Transverse colon (tissue), 4 donors: Measurements from ENCODE around the gene CTCF. TPM values are rescaled to one million over a fixed set of nuclear protein-coding genes. Genes with fewer than 3 reads are reported as not detected.

Experiments
- DNase-seq: peaks from one replicate; pipeline ENCODE4 v3.0.0-alpha.2; 2019
- H3K27ac ChIP-seq, 4 donors: fragments of 200-600 bp; sonication (generic); 2 replicates each; pipeline ENCODE4 v1.5.1; 2016 to 2018; ENCODE audit warnings: inconsistent platforms in 4 of 4
- H3K27me3 ChIP-seq: fragments of 200-600 bp; sonication (generic); 2 replicates; pipeline ENCODE4 v1.5.1; 2017; ENCODE audit warnings: inconsistent platforms
- H3K36me3 ChIP-seq, 4 donors: fragments of 200-600 bp; sonication (generic); 2 replicates each; pipeline ENCODE4 v1.5.1; 2017 to 2019; ENCODE audit warnings: inconsistent platforms in 4 of 4
- H3K4me1 ChIP-seq, 4 donors: fragments of 200-600 bp; sonication (generic); 2 replicates each; pipeline ENCODE4 v1.5.1; 2017 to 2020; ENCODE audit warnings: inconsistent platforms in 4 of 4
- H3K4me3 ChIP-seq, 4 donors: fragments of 200-600 bp; sonication (generic); 1 replicate in 1 of 4; 2 replicates in 3 of 4; pipeline versions ENCODE4 v1.5.1 to v1.6.1; 2017 to 2019; ENCODE audit warnings: inconsistent platforms in 4 of 4
- H3K9me3 ChIP-seq, 2 donors: fragments of 200-600 bp; sonication (generic); 2 replicates each; pipeline ENCODE4 v1.5.1; 2017 to 2019; ENCODE audit warnings: inconsistent platforms in 2 of 2
- CTCF ChIP-seq, 5 experiments: fragments of 200-600 bp in 3 of 5; fragments of 450-650 bp in 2 of 5; sonication (generic) in 3 of 5; IDR thresholded peaks; 1 replicate in 2 of 5; 2 replicates in 3 of 5; pipeline ENCODE4 v1.5.1; 2016 to 2017; ENCODE audit warnings: antibody characterized with exemption in 5 of 5, inconsistent platforms in 3 of 5, mild to moderate bottlenecking in 2 of 5, moderate library complexity in 1 of 5
- EP300 ChIP-seq: sonication (generic); formaldehyde crosslinking; IDR thresholded peaks from one replicate; pipeline ENCODE4 v1.6.1; 2017; ENCODE audit warnings: antibody characterized with exemption, low read depth
- POLR2A ChIP-seq: fragments of 450-650 bp; IDR thresholded peaks from one replicate; pipeline ENCODE4 v1.6.1; 2016; ENCODE audit warnings: antibody characterized with exemption, mild to moderate bottlenecking, moderate library complexity
- POLR2AphosphoS5 ChIP-seq, 3 donors: sonication (generic); formaldehyde crosslinking; IDR thresholded peaks; one replicate each; pipeline ENCODE4 v1.6.1; 2016; ENCODE audit warnings: antibody characterized with exemption in 3 of 3
- WGBS, 2 donors: methylation state at CpG; one replicate each; pipeline ENCODE4 v1.1.5; 2018; ENCODE audit warnings: low coverage in 1 of 2; 5-methylcytosine and 5-hydroxymethylcytosine counted together
- in situ Hi-C, 4 donors: fragments of 200-750 bp; cut with MboI; loops; one replicate each; pipeline versions ENCODE4 v1.15.0 to v1.15.1; 2017; ENCODE audit warnings: low sequenced_read_pairs in 3 of 4, low pct_ligation_motif_present in 1 of 4, low pct_unique_long_range_greater_than_20kb in 1 of 4
- intact Hi-C: fragments of 100-400 bp; cut with DNase I; formaldehyde crosslinking; loops from one replicate; pipeline ENCODE4 v1.15.1; 2023; ENCODE audit warnings: low total_unique reads
- total RNA-seq, 4 donors: library from RNA; depleted of rRNA; stranded (reverse); fragments of >200 nt; gene quantifications; one replicate each; pipeline ENCODE4 v1.1.0, GENCODE V29; 2016

Gene CTCF
- total RNA-seq, 4 donors from 2014 or later: 40.0 to 46.8 (median 41.9) TPM

GRCh38 chr16:67659675-67660563 lies 97.6 kb downstream of the CTCF start, which contains the start of gene ACD:
TSS of gene ACD (minus strand) at chr16:67660260. CDS start at chr16:67660220, 40 bp downstream.
- H3K9me3 ChIP-seq: no peaks in the 10 kb centered on the region
- no peaks in the 10 kb centered on the region for H3K36me3 ChIP-seq
- H3K27me3 ChIP-seq: peaks cover 9% of the 10 kb centered on the region
- H3K4me3 ChIP-seq: peak within 1 kb of the TSS; percentile 63 to 84 (median 77)
- in situ Hi-C loops (loop anchor here in 3 of 4 donors (10.0 to 25.0 kb wide), 2 partner anchors 98 to 135 kb away; partner anchors contain the start of genes CTCF (in 2 of the 3) and RIPOR1 (in 1 of the 3)), intact Hi-C loops (no loop called here)
- 0% methylated on average over 83 of the region's 83 CpGs; no CpG with 5 or more reads in 1 of the 2 donors for WGBS, 2 donors
- peak within 1 kb of the TSS; percentile 93 to 99 (median 95) for H3K27ac ChIP-seq
- peaks cover 13 to 18% (median 17%) of the 10 kb centered on the region in 4 donors for H3K4me1 ChIP-seq
- TF ChIP-seq POLR2AphosphoS5 (IDR thresholded peaks at IDR 0.05) (peak; percentile 86 to 92 (median 90)), POLR2A (peak; percentile 77), EP300 (no peak)
- DNase-seq: peak; percentile 93

- in situ Hi-C loops: loop anchor here in 3 of 4 donors (10.0 to 25.0 kb wide), 2 partner anchors 98 to 136 kb away; partner anchors contain the start of genes CTCF (in 2 of the 3) and RIPOR1 (in 1 of the 3)
- 1% methylated on average over 36 of the region's 48 CpGs; no CpG with 5 or more reads in 1 of the 2 donors for WGBS, 2 donors
- Histone ChIP-seq H3K36me3 (no peaks in the 10 kb centered on the region), H3K27ac (peak within 1 kb of the TSS; percentile 93 to 99 (median 95)), H3K27me3 (peaks cover 3% of the 10 kb centered on the region), H3K4me1 (peaks cover 13 to 19% (median 18%) of the 10 kb centered on the region in 4 donors), H3K9me3 (no peaks in the 10 kb centered on the region), H3K4me3 (peak within 1 kb of the TSS; percentile 63 to 84 (median 77))
- peak; percentile 95 for DNase-seq
- TF ChIP-seq CTCF (IDR thresholded peaks at IDR 0.05) (no peak), POLR2A (peak; percentile 53)
- intact Hi-C loops: no loop called here
These were observed 98.3 kb downstream of the CTCF start, which contains the start of gene PARD6A for GRCh38 chr16:67660564-67661028. TSS of gene PARD6A (plus strand) at chr16:67660960. CDS start at chr16:67661039, 79 bp downstream.

- H3K4me1 ChIP-seq: peaks cover 20 to 25% (median 24%) of the 10 kb centered on the region in 4 donors
- in situ Hi-C loops: loop anchor here in 3 of 4 donors (10.0 to 25.0 kb wide), 2 partner anchors 99 to 136 kb away; partner anchors contain the start of genes CTCF (in 2 of the 3) and RIPOR1 (in 1 of the 3)
- intact Hi-C loops: no loop called here
- peak overlapping the region; percentile 93 to 99 (median 95) for H3K27ac ChIP-seq
- H3K9me3 ChIP-seq: no peaks in the 10 kb centered on the region
- no peak for DNase-seq
- no peaks in the 10 kb centered on the region for H3K27me3 ChIP-seq
- WGBS, 2 donors: 13% methylated on average over 39 of the region's 39 CpGs; no CpG with 5 or more reads in 1 of the 2 donors
- peak overlapping the region; percentile 32 to 84 (median 66) for H3K4me3 ChIP-seq
- no peaks in the 10 kb centered on the region for H3K36me3 ChIP-seq
- no peak for TF ChIP-seq EP300
- no peak for TF ChIP-seq POLR2A
- TF ChIP-seq POLR2AphosphoS5 (IDR thresholded peaks at IDR 0.05): no peak
- TF ChIP-seq CTCF (IDR thresholded peaks at IDR 0.05): no peak
These were observed 98.9 kb downstream of the CTCF start for GRCh38 chr16:67661101-67661761.

GRCh38 chr16:67661886-67662652 lies 99.7 kb downstream of the CTCF start:
- no peak for DNase-seq
- H3K4me3 ChIP-seq: no peak overlapping the region
- WGBS, 2 donors: 93% methylated on average over 34 of the region's 34 CpGs; no CpG with 5 or more reads in 1 of the 2 donors
- no peaks in the 10 kb centered on the region for H3K27me3 ChIP-seq
- in situ Hi-C loops (loop anchor here in 3 of 4 donors (10.0 to 25.0 kb wide), 2 partner anchors 100 to 137 kb away; partner anchors contain the start of genes CTCF (in 2 of the 3) and RIPOR1 (in 1 of the 3)), intact Hi-C loops (no loop called here)
- H3K27ac ChIP-seq: no peak overlapping the region
- H3K4me1 ChIP-seq: peaks cover 21 to 31% (median 29%) of the 10 kb centered on the region in 4 donors
- no peaks in the 10 kb centered on the region for H3K36me3 ChIP-seq
- H3K9me3 ChIP-seq: no peaks in the 10 kb centered on the region
- TF ChIP-seq POLR2AphosphoS5 (IDR thresholded peaks at IDR 0.05): no peak
- TF ChIP-seq EP300: no peak
- no peak for TF ChIP-seq CTCF (IDR thresholded peaks at IDR 0.05)
- TF ChIP-seq POLR2A: no peak
